Breast epithelium (tissue), 4 donors: Measurements from ENCODE around the gene ZMYM2. TPM values are rescaled to one million over a fixed set of nuclear protein-coding genes. Genes with fewer than 3 reads are reported as not detected.

Experiments
- DNase-seq, 2 donors: peaks; one replicate each; pipeline ENCODE4 v3.0.0-alpha.2; 2019; ENCODE audit warnings: low spot score in 2 of 2
- H3K27ac ChIP-seq, 2 donors: fragments of 200-600 bp; sonication (generic) in 1 of 2; one replicate each; pipeline ENCODE4 v1.5.1; 2016 to 2019; ENCODE audit warnings: mild to moderate bottlenecking in 1 of 2
- H3K27me3 ChIP-seq, 2 donors: fragments of 200-600 bp; sonication (generic) in 1 of 2; one replicate each; pipeline versions ENCODE4 v1.5.1 to v1.6.0; 2017 to 2019; ENCODE audit warnings: control low read depth in 1 of 2, mild to moderate bottlenecking in 1 of 2
- H3K36me3 ChIP-seq: fragments of 200-600 bp; one replicate; pipeline ENCODE4 v1.5.1; 2019
- H3K4me1 ChIP-seq, 2 donors: fragments of 200-600 bp; sonication (generic); one replicate each; pipeline ENCODE4 v1.5.1; 2016 to 2019; ENCODE audit warnings: control low read depth in 1 of 2
- H3K4me3 ChIP-seq, 3 donors: fragments of 200-600 bp; sonication (generic); 1 replicate in 2 of 3; 2 replicates in 1 of 3; pipeline ENCODE4 v1.5.1; 2016 to 2019; ENCODE audit warnings: mild to moderate bottlenecking in 3 of 3, moderate library complexity in 2 of 3
- H3K9me3 ChIP-seq, 2 donors: fragments of 200-600 bp; sonication (generic) in 1 of 2; one replicate each; pipeline ENCODE4 v1.5.1; 2016 to 2019; ENCODE audit warnings: control low read depth in 1 of 2
- CTCF ChIP-seq, 3 donors: fragments of 450-650 bp; IDR thresholded peaks; one replicate each; pipeline ENCODE4 v1.5.1; 2016 to 2017; ENCODE audit warnings: antibody characterized with exemption in 3 of 3, mild to moderate bottlenecking in 3 of 3, moderate library complexity in 3 of 3
- POLR2A ChIP-seq: fragments of 450-650 bp; IDR thresholded peaks from one replicate; pipeline ENCODE4 v1.6.1; 2016; ENCODE audit warnings: antibody characterized with exemption, mild to moderate bottlenecking, moderate library complexity
- POLR2AphosphoS5 ChIP-seq, 3 donors: sonication (generic); formaldehyde crosslinking; IDR thresholded peaks; one replicate each; pipeline ENCODE4 v1.6.1; 2017; ENCODE audit warnings: antibody characterized with exemption in 3 of 3
- intact Hi-C: fragments of 100-400 bp; cut with DNase I; formaldehyde crosslinking; loops from one replicate; pipeline ENCODE4 v1.15.1; 2023; ENCODE audit warnings: low total_unique reads
- total RNA-seq, 3 donors: library from RNA; depleted of rRNA; stranded (reverse); fragments of >200 nt; gene quantifications; one replicate each; pipeline ENCODE4 v1.1.0, GENCODE V29; 2016

ZMYM2 gene
- total RNA-seq, 3 donors from 2014 or later: 76.5 to 118 (median 93.1) TPM

- H3K27me3 ChIP-seq: no peaks in the 10 kb centered on the region
- H3K9me3 ChIP-seq: no peaks in the 10 kb centered on the region
- peaks cover 0 to 12% of the 10 kb centered on the region in 2 donors for H3K4me1 ChIP-seq
- peak overlapping the region; percentile 97 to 99 for H3K27ac ChIP-seq
- TF ChIP-seq POLR2A: no peak
- peak; percentile 80 to 95 (median 91) for TF ChIP-seq CTCF (IDR thresholded peaks at IDR 0.05)
- peak in 1 of 3 donors; percentile 49 for TF ChIP-seq POLR2AphosphoS5 (IDR thresholded peaks at IDR 0.05)
- intact Hi-C loops: loop anchor here (5.0 kb wide), 2 partner anchors 98 to 328 kb away; partner anchors contain the start of genes MPHOSPH8 and ZMYM5
- H3K36me3 ChIP-seq: no peaks in the 10 kb centered on the region
- peak overlapping the region; percentile 88 to 89 (median 88) for H3K4me3 ChIP-seq
- DNase-seq: peak; percentile 80 to 84
Observed at GRCh38 chr13:19959831-19960652, 1.5 kb downstream of the ZMYM2 start.

- DNase-seq: no peak
- TF ChIP-seq POLR2AphosphoS5 (IDR thresholded peaks at IDR 0.05): no peak
- Histone ChIP-seq H3K36me3 (no peaks in the 10 kb centered on the region), H3K27me3 (no peaks in the 10 kb centered on the region), H3K4me1 (peaks cover 0 to 12% of the 10 kb centered on the region in 2 donors), H3K4me3 (peak overlapping the region in 2 of 3 donors; percentile 88 to 89), H3K27ac (peak overlapping the region in 1 of 2 donors; percentile 99), H3K9me3 (no peaks in the 10 kb centered on the region)
- intact Hi-C loops: no loop called here
Observed at GRCh38 chr13:19960653-19960976, 2.1 kb downstream of the ZMYM2 start.

DNA sequence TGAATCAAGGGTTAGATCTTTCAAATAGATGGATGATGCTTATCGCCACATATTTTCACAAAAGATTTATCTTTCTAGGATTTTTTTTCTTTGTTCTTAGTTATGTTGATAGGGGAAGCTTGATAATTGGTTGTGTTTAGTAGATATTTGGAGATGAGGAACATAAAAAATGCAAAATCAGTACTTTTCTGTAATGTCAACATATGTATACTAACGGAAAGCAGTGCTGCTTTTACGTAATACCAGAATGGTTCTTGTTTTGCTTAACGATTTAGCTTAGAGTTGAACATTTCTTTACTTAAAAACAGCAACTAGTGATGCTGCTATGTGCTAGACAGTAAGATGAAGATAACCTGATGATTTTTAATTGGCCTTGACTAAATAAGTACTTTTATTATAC is 3.0 kb downstream of the ZMYM2 start:
- peak overlapping the region in 1 of 3 donors; percentile 5 for H3K4me3 ChIP-seq
- no peaks in the 10 kb centered on the region for H3K36me3 ChIP-seq
- no peak for DNase-seq
- H3K9me3 ChIP-seq: no peaks in the 10 kb centered on the region
- no peaks in the 10 kb centered on the region for H3K27me3 ChIP-seq
- intact Hi-C loops: no loop called here
- peaks cover 0 to 12% of the 10 kb centered on the region in 2 donors for H3K4me1 ChIP-seq
- TF ChIP-seq POLR2A: no peak
- no peak for TF ChIP-seq POLR2AphosphoS5 (IDR thresholded peaks at IDR 0.05)
- no peak for TF ChIP-seq CTCF (IDR thresholded peaks at IDR 0.05)
- peak overlapping the region in 1 of 2 donors; percentile 19 for H3K27ac ChIP-seq

DNA sequence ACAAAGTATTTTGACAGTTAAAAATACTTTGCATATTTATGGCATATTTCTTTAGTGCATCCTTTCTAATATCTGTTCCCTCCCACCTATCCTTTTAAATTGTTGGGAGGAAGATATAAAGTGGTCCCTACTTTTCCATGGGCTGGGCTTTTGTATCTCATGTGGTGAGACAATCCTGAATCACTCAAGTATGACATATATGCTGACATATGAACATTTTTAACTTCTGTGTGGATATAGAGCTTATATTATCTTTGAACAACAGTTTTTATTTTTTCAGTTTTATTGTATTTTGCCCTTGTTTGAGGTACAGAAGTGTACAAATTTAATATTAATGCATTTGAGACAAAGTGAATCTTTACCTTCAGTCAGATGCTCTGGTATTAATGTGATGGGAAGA is 3.4 kb downstream of the ZMYM2 start:
- Histone ChIP-seq H3K4me1 (peaks cover 0 to 12% of the 10 kb centered on the region in 2 donors), H3K27me3 (no peaks in the 10 kb centered on the region), H3K27ac (peak overlapping the region in 1 of 2 donors; percentile 19), H3K9me3 (no peaks in the 10 kb centered on the region), H3K4me3 (no peak overlapping the region), H3K36me3 (no peaks in the 10 kb centered on the region)
- no peak for DNase-seq
- TF ChIP-seq CTCF (IDR thresholded peaks at IDR 0.05): no peak
- TF ChIP-seq POLR2A: no peak
- no peak for TF ChIP-seq POLR2AphosphoS5 (IDR thresholded peaks at IDR 0.05)
- intact Hi-C loops: no loop called here

DNA sequence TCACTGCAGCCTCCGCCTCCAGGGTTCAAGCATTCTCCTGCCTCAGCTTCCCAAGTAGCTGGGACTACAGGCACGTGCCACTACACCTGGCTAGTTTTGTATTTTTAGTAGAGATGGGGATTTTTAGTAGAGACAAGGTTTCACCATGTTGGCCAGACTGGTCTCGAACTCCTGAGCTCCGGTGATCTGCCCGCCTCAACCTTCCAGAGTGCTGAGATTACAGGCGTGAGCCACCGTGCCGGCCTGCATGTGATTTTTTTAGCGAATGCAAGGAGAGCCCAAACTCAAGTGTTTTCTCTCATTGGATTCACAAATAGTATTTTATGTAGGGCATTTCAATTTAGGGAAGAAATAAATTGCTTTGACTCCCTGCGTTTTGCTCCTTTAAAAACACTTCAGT is 4.4 kb downstream of the ZMYM2 start:
- no peak for DNase-seq
- Histone ChIP-seq H3K27ac (no peak overlapping the region), H3K27me3 (no peaks in the 10 kb centered on the region), H3K4me3 (no peak overlapping the region), H3K4me1 (peaks cover 0 to 12% of the 10 kb centered on the region in 2 donors), H3K9me3 (no peaks in the 10 kb centered on the region), H3K36me3 (no peaks in the 10 kb centered on the region)
- no peak for TF ChIP-seq POLR2A
- TF ChIP-seq POLR2AphosphoS5 (IDR thresholded peaks at IDR 0.05): no peak
- TF ChIP-seq CTCF (IDR thresholded peaks at IDR 0.05): no peak
- intact Hi-C loops: no loop called here
